HG03520 (cell line): ENCODE measurements around the gene TK2.
"Not testable (repeated sequence)": the region's sequence is repeated elsewhere in the genome, so short reads cannot be mapped to it uniquely, and the experiment has no call there.

Experiments used
- ATAC-seq: cut with Tn5 transposase; IDR thresholded peaks from one replicate; pipeline ENCODE4 v1.9.1; 2021; ENCODE audit warnings: mild to moderate bottlenecking, moderate library complexity; ENCODE audit not compliant: unreplicated experiment

Gene TK2

GRCh38 chr16:66508248-66508913, 41.5 kb downstream of the TK2 start:
- ATAC-seq = peak; percentile 70

GRCh38 chr16:66507731-66508239, 42.1 kb downstream of the TK2 start:
- no peak for ATAC-seq

GRCh38 chr16:66503612-66504011, 46.3 kb downstream of the TK2 start:
- no peak for ATAC-seq

GRCh38 chr16:66503030-66503429, 46.9 kb downstream of the TK2 start:
- ATAC-seq = no peak

- no peak for ATAC-seq
Measured at GRCh38 chr16:66502020-66502913, 47.7 kb downstream of the TK2 start.

GRCh38 chr16:66501563-66501962, 48.4 kb downstream of the TK2 start:
- not testable (repeated sequence) for ATAC-seq

- not testable (repeated sequence) for ATAC-seq
Measured at GRCh38 chr16:66497921-66498320, 52.0 kb downstream of the TK2 start.

- ATAC-seq = not testable (repeated sequence)
Measured at GRCh38 chr16:66496226-66496625, 53.7 kb downstream of the TK2 start.

- no peak for ATAC-seq
Measured at GRCh38 chr16:66495440-66495839, 54.5 kb downstream of the TK2 start.

GRCh38 chr16:66494916-66495315, 55.0 kb downstream of the TK2 start:
- no peak for ATAC-seq

GRCh38 chr16:66493490-66494401, 56.2 kb downstream of the TK2 start:
- no peak for ATAC-seq

- no peak for ATAC-seq
Measured at GRCh38 chr16:66491716-66492064, 58.2 kb downstream of the TK2 start.

- ATAC-seq = no peak
Measured at GRCh38 chr16:66490774-66491715, 58.9 kb downstream of the TK2 start.

GRCh38 chr16:66489818-66490217, 60.1 kb downstream of the TK2 start:
- no peak for ATAC-seq

- no peak for ATAC-seq
Measured at GRCh38 chr16:66489385-66489784, 60.5 kb downstream of the TK2 start.

- ATAC-seq = no peak
Measured at GRCh38 chr16:66488505-66488904, 61.4 kb downstream of the TK2 start.

- no peak for ATAC-seq
Measured at GRCh38 chr16:66487580-66488275, 62.2 kb downstream of the TK2 start.

GRCh38 chr16:66486773-66487579, 62.9 kb downstream of the TK2 start:
- no peak for ATAC-seq
